ENCODE measurements around the gene ITIH3.

DNA sequence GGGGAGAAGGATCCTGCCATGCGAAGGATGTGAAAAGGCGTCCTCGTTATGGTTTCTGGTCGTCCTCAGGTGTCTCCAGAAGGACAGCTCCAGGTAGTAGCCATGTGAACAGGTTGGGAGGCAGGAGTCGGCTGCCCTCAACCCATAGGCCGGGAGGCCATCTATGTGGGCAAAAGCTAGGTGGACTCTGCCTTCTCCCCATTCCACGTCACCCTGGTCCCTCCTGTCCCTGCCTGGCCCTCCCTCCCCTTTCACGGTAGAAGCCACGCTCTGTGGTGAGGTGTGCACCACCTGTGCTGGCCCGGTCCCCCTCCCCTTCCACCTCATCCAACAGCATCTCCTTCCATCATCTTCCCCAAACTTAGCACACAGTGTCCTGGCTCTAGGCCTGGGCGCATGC, 16.3 kb downstream of the ITIH3 start:
- no peak for TF ChIP-seq EZH2 (IDR thresholded peaks at IDR 0.05)
- TF ChIP-seq, protein P1, sequence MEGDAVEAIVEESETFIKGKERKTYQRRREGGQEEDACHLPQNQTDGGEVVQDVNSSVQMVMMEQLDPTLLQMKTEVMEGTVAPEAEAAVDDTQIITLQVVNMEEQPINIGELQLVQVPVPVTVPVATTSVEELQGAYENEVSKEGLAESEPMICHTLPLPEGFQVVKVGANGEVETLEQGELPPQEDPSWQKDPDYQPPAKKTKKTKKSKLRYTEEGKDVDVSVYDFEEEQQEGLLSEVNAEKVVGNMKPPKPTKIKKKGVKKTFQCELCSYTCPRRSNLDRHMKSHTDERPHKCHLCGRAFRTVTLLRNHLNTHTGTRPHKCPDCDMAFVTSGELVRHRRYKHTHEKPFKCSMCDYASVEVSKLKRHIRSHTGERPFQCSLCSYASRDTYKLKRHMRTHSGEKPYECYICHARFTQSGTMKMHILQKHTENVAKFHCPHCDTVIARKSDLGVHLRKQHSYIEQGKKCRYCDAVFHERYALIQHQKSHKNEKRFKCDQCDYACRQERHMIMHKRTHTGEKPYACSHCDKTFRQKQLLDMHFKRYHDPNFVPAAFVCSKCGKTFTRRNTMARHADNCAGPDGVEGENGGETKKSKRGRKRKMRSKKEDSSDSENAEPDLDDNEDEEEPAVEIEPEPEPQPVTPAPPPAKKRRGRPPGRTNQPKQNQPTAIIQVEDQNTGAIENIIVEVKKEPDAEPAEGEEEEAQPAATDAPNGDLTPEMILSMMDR (IDR thresholded peaks at IDR 0.05) = no peak

All from neural progenitor cell (in vitro differentiated cells).